ENCODE results near the gene UCP2. TPM values are rescaled to one million over a fixed set of nuclear protein-coding genes. Genes with fewer than 3 reads are reported as not detected.
A peak's percentile ranks its signal among the peaks of the same experiment; 100 is the strongest.
"Not testable (repeated sequence)": the region's sequence is repeated elsewhere in the genome, so short reads cannot be mapped to it uniquely, and the experiment has no call there.

UCP2 gene
- total RNA-seq, 1 donor from 2014 or later: 76.8 TPM

DNA sequence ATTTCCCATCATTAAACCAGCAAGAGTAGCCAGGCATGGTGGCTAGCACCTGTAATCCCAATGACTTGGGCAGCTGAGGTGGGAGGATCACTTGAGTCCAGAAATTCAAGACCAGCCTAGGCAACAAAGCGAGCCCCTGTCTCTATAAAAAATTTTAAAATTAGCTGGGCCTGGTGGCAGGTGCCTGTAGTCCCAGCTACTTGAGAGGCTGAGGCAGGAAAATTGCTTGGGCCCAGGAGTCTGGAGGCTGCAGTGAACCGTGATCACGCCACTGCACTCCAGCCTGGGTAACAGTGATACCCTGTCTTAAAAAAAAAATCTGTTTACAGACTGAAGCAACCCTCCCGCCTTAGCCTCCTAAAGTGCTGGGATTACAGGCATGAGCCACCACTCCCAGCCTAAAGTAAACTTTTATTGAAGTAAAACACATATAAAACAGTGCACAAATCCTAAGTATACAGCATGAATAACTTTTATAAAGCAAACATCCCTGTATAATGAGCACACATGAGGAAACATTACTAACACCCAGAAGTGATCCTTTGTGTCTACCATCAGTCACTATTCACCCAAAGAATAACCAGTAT, 13.6 kb upstream of the UCP2 start:
- no peak for DNase-seq (ENCODE audit: low spot score)

DNA sequence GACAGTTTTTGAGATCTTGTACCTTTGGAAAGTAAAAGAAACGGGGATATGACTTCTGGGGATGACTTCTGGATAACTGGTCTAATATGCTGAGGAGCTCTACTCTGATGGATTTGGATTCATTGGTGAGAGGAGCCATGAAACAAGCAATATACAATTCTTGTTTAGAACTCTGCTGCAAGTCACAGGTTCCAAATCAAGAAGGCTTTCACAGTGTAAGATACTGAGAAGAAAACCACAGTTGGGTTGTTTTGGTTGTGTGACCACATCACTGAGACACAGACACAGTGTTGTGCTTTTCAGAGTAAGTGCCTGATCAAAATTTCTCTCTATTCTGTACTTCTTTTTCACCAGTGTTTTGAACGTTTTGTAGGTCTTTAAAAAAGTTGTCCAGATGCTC, 13.1 kb upstream of the UCP2 start:
- no peak for DNase-seq (ENCODE audit: low spot score)

DNA sequence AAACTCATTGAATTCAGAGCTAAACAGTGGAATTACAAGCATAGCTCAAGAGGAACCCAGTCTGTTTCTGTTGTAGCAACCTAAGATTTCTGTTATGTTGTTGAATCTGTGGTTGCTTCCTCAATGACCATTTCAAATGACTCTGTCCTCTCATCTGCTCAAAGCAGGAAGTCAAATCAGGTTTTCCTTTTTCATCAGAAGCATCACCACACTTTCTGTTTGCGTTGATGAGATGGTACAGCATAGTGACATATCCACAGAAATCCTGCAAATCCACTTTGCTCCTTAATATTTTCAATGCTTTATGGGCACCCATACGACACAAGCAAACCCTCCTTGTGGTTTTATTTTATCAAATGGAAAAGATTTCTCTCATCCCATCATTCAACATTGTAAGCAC, 12.6 kb upstream of the UCP2 start:
- DNase-seq (ENCODE audit: low spot score): no peak

DNA sequence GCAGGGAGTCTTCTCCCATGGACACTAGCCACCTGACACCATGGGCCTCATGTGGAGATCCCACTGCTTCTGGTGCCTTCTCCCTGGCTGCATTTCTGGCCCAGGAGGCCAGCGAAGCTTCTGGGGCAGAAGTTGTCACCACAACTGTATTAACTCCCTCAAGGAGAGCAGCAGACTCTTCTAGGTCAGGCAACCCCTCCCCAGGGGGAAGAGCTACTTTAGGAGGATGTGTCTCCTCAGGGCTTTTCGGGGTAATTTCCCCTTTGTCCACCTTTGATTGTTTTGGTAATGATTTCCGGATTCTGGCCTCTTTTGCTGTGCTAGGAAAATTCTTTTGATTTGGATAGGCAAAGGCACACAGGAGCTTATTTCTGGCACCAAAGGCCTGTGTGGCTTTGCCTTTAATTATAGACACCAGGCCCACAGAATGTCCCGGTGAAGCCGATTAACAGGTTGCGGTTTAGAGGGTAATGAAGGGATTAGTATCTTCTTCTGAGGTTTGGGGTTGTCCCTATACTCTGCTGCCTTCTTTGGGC, 8.9 kb upstream of the UCP2 start:
- DNase-seq (ENCODE audit: low spot score): no peak

DNA sequence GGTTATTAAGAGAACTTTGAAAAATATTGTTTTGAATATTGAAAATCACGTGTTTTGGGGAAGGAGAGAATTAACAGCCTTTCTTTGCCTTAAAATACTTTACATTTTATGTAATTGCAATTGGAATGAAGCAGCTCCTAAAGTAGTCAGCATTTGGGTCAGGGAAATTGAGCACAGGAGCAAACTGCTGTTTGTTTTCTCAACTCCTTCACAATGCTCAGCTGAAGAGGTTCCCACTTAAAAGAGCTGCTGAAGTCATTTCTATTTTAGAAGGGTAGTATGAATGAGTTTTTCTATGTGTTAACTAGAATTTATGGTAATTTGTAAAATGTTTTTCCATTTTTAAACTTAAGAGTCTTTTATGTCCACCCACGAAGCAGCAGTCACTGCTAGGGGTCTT, 8.1 kb upstream of the UCP2 start:
- DNase-seq (ENCODE audit: low spot score): no peak

DNA sequence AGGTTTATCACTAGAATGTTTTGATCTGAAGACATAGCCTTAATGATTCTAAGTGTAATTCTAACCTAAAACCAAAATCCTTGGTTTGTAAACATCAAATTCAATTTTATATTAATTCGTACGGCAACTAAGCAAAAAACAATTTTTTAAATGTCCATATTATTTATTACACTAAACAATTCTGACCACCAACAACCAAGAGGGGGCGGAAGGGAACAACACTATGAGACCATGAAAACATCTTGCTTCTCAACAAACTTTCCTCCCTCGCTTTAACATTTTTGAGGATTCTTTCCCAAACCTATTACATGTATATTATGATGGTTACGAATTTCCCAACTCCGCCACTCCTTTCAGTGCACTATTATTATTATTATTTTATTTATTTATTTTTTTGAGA, 6.5 kb upstream of the UCP2 start:
- DNase-seq (ENCODE audit: low spot score): no peak

DNA sequence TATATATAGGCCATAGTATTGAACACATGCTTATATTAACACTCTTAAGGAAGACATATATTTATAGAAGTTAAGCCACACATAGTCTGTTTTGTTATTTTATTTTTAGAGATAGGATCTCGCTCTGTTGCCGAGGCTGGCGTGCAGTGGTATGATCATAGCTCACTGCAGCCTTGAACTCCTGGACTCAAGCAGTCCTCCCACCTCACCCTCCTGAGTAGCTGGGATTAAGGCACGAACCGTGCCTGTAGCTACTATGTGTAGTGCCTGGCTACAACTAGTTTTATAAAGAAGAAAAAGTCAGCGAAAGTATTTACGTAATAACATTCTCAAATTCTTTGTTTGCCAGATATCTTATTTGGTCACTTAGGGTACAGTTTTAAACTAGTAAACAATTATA, 5.6 kb upstream of the UCP2 start:
- no peak for DNase-seq (ENCODE audit: low spot score)

DNA sequence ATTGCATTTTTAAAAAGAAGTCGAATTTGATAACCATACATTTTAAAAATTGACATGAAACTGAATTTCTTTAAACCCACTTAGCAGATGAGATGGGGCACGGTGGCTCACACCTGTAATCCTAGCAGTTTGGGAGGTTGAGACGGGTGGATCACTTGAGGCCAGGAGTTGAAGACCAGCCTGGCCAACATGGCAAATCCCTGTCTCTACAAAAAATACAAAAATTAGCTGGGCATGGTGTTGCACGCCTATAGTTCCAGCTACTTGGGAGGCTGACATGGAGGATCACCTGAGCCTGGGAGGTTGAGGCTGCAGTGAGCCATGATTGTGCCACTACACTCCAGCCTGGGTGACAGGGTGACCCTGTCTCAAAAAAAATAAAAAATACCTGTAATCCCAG, 3.0 kb upstream of the UCP2 start:
- not testable (repeated sequence) for DNase-seq (ENCODE audit: low spot score)

DNA sequence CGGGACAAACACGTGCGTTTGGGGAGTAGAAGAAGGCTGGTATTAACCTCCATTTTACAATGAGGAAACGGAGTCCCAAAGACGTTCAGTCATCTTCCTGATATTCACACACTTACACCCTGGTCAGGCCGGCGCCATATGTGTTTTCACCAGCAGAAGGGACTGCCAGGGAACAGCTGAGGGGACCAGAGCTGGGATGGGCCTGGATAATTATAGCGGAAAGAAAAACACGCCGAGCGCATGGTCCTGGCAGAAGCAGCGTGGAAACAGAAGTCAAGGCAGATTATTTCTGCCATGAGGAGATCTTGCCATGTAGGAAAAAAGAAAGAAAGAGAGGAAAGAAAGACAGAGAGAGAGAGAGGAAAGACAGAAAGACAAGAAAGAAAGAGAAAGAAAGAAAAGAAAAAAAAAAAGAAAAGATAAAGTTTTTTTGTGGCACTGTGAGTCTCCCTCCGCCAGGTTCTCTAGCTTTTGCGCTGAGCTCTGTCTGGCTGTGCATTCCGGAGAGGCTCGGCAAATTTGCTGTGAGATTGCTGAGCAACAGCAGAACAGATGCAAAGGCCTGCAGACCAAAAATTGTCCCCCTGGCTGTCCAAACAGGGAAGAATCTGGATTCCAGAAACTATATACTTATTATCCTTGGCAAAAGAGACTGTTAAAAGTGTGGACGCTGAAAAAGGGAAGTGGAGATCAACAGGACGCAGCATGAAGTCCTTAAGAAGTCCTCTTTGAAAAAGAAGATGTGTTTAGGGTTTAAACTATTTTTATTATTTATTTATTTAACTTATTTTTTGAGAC, 1.3 kb upstream of the UCP2 start:
- no peak for DNase-seq (ENCODE audit: low spot score)

DNA sequence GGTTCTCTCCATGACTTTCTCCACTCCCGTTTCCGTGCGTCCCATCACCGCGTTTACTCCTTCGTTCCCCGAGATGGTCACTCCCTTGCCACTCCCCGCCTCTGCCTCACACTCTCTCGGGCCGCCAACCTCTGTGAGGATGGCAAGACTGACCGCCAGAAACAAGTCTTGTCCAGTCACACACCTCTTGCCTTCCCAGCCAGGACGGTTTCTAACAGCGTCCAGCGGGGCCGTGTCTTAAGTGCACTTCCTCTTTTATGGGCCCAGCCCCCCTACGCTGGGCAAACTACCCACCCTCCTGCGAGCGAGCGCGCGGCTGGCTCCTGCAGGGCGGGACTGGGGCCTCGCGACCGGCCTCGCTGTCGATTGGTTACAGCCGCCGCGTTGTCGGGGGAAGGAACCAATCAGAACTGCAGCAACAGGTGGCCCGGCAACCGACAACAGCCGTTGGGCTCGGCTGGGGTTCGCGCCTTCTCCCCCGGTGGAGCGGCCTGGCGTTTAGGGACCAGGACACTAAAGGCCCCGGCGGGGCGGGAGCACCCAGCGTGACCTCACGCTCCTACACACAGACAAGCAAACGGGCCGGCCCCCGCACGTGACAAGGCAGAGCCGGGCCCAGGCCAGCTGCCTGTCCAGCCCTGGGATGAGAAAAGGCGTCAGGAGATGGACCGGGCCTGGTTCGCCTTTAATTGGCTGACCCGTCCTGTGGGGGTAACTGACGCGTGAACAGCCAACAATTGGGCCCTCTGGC, 522 bp upstream of the UCP2 start:
- peak; percentile 98 for DNase-seq (ENCODE audit: low spot score)

DNA sequence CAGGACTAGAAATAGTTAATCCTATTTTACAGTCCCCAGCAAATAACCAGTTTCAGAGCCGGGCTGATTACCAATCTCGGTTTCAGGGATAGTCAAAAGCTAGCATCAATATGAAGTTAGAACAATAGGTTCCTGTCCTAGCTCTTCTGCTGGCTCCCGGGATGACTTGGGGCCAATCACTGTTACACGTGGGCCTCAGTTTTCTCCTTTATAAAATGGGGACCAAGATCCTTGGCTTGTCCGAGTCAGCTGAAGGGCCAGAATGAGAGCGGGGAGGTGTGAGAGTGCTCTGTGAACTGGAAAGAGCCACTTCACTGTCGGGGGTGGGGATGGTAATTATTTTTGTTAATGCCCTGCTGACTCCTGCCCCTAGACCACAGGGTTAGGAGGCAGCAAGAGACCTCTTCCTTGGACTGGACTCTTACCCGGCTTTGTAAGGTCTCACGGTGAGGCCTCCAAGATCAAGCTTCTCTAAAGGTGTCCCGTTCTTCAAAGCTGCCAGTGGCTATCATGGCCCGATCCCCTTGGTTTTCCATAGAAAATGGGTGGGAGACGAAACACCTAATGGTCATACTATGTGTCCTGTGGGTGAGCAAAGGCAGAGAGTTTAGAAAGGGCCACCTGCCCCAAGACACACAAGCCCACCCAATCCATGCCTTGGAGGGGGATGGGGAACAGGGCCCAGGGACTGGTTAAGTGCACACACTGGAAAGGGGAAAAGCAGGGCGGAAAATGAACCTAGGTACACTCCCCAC, 1.4 kb downstream of the UCP2 start:
- DNase-seq (ENCODE audit: low spot score): no peak

DNA sequence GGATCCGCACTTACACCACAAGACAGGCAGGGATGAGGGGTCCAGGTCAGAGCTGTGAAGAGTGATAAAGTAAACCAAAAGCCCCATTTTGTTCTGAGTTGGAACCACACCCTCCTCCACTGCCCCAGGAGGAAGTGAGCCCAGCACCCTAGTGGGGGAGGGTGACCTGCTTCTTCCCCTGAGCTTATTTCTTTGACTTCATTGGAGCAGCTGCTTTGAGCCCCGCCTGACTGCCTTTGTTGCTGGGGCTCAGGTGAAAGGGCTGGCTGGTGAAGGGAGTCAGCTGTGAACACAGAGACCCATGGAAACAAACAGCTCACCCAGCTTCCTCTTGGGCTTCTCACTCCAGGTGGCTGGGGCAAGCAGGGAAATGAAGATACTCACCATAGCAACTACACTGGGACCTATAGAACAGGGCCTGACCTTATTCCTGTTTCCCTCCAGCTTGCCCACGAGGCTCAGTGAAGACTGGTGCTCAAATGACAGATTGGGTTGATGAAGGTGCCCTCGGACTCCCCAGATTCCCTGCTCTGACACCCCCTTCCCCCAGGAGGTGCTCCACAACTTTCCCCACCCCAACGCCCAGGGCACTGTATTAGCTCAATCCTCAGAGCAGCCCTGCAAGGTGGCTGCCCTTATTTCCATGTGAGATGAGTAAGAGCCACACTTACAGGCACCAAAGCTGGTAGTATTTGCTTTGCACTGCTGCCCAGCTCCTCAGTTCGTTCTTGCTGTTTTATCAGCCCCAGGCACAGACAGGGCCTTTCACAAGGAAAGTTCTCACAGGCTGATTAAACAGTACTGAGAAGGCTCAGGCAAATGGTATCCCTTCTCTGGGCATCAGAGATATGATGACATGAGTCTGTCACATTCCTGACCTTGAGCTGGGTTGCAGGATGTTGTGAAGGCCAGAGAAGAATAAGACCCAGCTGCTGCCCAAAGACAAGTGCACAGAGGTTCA, 2.4 kb downstream of the UCP2 start:
- no peak for DNase-seq (ENCODE audit: low spot score)

DNA sequence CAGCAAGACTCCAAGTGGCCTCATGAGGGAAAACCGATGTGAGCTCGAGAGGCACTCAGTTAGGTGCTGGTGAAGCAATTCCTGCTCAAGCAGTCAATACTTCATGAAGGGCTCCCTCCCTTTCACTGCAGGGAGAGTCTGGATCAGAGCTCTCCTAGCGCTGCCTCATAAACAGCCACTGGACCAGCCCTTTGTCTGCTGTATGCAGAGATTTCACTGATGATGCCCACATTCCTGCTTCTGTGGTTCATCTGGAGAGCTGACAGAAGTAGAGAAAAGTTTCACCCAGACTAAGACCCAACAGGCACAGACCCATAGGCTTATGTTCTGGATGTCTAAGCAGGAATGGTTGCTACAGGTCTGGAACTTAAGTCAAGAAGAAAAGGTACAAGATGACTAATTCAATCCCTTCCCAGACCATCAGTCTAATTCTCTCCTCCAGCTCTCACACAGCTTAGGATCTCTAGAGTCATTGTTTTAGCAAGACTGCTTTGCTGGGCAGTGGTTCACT, 4.0 kb downstream of the UCP2 start:
- DNase-seq (ENCODE audit: low spot score): no peak

DNA sequence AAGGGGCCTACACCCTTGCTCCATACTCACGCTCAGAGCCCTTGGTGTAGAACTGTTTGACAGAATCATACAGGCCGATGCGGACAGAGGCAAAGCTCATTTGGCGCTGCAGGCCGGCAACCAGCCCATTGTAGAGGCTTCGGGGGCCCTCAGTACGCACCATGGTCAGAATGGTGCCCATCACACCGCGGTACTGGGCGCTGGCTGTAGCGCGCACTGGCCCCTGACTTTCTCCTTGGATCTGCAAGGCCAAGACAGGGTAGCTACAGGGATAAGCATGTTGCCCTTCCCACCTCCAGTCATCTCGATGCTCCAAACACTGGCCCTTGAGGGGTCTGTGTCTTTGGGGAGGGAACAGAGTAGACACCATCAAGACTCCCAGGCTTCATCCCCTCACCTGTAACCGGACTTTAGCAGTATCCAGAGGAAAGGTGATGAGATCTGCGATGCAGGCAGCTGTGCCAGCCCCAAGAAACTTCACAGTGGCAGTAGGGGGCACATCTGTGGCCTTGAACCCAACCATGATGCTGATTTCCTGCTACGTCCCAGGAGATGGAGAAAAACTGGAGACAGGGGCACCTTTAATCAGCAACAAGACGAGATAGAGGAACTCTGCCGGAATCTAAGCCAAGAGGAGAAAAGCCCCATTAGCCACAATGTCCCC, 4.7 kb downstream of the UCP2 start:
- DNase-seq (ENCODE audit: low spot score): no peak

DNA sequence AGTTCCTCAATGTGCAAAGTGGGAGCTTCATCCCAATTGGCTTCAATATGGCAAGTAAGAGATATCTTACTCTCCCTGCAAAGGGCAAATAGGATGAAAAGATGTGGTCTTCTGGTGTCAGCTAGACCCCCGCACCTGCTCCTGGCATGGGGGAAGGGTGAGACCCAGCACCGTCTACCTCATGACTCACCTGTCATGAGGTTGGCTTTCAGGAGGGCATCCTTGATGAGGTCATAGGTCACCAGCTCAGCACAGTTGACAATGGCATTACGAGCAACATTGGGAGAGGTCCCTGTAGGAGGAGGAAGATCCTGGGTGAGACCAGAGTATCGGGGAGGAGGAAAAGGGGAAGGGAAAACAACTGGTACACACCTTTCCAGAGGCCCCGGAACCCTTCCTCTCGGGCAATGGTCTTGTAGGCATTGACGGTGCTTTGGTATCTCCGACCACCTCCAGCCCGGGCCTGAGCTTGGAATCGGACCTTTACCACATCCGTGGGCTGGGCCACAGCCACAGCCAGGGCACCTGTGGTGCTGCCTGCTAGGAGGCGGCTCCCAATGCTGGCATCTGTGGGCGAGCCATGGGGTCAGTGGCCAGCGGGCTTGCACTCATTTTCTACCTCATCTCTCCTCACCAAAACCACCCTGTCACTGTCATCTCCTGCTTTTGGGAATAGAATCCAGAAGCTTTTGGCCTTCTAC, 6.0 kb downstream of the UCP2 start:
- DNase-seq (ENCODE audit: low spot score): no peak

DNA sequence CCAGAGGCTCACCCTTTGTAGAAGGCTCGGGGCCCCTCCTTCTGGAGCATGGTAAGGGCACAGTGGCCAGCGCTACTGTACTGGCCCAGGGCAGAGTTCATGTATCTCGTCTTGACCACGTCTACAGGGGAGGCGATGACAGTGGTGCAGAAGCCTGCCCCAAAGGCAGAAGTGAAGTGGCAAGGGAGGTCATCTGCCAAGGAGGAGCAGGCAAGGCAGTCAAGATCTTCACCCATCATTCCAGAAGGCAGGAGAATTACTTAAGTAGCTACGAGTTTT, 7.2 kb downstream of the UCP2 start:
- no peak for DNase-seq (ENCODE audit: low spot score)

DNA sequence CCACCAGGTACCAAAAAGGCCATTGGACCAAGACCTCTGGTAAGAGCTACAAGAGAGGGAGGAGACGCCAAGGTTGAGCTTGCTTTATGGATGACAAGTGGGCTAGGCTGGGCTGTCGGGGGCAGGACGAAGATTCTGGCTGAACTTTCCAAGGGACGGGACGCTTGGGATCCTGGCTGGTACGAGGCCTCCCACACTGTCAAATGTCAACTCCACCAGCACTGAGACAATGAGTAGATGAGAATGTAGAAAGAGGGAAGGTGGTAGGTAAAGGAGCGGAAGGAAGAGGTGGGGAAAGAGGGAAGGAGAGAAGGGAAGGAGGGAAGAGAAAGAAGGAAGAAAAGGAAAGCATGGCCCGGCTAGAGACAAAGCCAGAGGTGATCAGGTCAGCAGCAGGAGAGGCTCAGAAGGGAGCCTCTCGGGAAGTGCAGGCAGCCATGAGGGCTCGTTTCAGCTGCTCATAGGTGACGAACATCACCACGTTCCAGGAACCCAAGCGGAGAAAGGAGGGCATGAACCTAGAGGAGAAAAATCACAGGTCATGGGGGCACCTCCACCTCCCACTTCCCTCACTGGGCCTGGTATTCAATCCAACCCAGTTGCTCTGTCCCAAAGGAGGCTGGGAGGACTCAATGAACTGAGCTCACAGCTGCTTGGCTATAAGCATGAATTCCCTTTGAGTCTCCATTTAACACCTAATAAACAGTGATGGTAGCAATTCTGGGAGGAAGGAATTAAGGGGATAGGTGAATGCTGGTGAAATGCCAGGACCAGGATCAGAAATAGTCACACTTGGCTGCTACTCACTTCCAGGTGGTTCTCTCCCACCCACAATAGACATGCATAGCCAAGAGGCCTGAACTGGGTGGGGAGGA, 7.8 kb downstream of the UCP2 start:
- DNase-seq (ENCODE audit: low spot score): no peak

Measured in mesenteric fat pad (tissue), 1 donor.